Central memory CD4-positive, alpha-beta T cell (primary cell): ENCODE measurements around the gene NBEAL2.
A peak's percentile ranks its signal among the peaks of the same experiment; 100 is the strongest.

Source experiments
- DNase-seq: peaks from one replicate; pipeline ENCODE4 v3.0.0; 2022

NBEAL2 gene

DNA sequence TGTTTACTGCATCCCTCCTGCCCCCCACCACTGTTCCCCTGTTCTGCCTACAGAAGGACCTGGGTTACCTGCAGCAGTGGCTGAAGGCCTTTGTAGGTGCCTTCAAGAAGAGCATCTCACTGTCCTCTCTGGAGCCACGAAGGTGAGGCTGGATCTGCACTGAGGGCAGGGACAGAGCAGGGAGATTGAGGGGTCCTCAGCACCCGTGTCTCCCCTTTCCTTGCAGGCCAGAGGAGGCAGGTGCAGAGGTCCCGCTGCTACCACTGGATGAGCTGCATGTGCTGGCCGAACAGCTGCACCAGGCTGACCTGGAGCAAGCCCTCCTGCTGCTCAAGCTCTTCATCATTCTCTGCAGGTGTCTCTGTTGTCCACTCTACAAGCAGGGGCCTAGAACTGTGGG, 9.2 kb downstream of the NBEAL2 start:
- no peak for DNase-seq

GRCh38 chr3:46989146-46989810, 9.8 kb downstream of the NBEAL2 start:
- DNase-seq = no peak

GRCh38 chr3:46990573-46991374, 11.3 kb downstream of the NBEAL2 start:
- no peak for DNase-seq

DNA sequence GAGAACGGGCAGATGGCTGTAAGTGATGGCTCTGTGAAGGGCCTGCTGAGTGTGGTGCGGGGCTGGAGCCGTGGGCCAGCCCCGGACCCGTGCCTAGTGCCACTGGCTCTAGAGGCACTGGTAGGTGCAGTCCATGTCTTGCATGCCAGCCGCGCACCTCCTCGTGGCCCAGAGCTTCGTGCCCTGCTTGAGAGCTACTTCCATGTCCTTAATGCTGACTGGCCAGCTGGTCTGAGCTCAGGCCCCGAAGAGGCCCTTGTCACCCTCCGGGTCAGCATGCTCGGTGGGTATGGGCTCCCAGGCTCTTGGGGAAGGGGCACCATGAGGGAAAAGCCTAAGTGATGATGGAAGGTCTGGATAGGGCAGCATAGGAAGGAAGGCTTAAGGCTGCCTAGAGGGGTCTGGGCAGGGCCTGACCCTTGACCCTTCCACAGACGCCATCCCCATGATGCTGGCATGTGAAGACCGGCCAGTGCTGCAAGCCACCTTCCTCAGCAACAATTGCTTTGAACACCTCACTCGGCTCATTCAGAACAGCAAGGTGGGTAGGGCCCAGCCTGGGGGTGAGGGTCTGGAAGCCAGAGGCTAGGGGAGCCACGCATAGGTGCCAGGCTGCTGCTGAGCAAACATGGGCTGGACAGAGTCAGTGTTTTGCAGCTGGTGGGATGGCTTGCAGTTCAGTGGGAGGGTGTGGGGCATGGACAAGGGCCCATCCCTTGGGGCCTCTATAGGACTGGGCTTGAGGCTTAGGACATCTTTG, 12.1 kb downstream of the NBEAL2 start:
- no peak for DNase-seq

DNA sequence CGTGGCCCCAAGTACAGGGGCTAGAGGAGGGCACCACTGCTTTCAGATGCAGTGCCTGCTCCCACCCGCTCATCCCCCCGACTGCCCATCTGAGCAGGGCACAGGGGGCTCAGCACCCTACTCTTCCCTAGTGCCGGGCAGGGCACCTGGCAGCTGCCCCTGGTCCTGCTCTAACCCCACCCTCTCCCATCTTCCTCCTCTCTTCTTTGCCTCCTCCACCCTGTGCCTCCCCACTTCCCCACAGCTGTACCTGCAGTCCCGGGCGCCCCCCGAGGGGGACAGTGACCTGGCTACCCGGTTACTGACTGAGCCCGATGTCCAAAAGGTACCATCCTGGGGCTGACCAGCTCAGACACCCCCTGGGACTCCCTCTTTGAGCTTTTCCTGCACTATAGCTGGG, 12.8 kb downstream of the NBEAL2 start:
- no peak for DNase-seq

GRCh38 chr3:46993292-46993691, 13.8 kb downstream of the NBEAL2 start:
- DNase-seq = no peak

- DNase-seq = no peak
These were observed 14.5 kb downstream of the NBEAL2 start for GRCh38 chr3:46993986-46994385.

DNA sequence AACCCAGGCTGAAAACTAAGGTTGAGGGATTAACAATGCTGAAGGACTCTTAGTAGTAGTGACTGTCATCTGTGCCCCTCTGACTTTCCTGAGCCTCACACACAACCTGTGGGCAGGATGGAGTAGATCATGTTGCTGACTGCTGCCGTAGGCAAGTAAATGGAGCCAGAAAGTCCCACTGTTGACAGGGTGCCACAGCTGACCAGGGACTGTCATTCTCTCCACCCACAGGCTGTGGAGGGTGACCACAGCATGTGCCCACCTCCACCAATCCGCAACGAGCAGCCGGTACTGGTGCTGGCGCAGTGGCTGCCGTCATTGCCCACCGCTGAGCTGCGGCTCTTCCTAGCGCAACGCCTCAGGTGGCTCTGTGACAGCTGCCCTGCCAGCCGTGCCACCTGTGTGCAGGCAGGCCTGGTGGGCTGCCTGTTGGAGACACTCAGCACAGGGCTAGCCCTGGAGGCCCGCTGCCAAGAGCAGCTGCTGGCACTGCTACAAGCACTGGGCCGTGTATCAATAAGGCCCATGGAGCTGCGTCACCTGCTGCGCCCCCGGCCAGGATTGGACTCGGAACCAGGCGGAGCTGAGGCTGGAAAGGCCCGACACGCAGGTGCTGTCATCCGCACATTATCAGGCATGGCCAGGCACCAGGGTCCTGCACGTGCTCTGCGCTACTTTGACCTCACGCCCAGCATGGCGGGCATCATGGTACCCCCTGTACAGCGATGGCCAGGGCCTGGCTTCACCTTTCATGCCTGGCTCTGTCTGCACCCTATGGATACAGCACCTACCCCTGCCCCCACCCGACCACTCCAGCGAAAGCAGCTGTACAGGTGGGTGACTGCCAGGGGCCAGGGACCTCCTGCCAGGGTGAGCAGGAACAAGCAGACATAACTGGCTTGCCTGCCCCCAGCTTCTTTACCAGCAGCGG, 15.6 kb downstream of the NBEAL2 start:
- DNase-seq = no peak

DNA sequence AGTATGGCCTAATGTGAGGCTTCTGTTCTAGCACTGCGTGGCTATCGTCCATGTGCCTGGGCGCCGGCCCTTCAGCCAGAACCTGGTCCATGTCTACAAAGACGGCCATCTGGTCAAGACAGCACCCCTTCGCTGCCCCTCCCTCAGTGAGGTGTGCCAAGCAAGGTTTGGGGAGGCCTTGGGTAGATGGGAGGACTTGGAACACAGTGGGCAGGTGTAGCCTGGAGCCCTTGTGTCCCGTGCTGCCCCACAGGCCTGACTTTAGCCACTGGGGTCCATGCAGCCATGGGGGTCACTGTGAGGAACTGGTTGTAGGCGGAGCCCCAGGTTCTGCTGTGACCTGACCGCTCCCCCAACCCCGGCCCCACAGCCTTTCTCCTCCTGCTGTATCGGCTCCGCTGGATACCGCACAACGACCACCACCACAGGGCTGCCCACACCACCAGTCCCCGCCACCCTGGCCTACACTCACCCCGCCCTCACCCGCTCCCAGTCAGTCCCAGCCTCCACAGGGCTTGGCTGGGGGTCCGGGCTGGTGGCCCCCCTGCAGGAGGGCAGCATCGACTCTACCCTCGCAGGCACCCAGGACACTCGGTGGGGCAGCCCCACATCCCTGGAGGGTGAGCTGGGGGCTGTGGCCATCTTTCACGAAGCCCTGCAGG, 16.6 kb downstream of the NBEAL2 start:
- DNase-seq = no peak

DNA sequence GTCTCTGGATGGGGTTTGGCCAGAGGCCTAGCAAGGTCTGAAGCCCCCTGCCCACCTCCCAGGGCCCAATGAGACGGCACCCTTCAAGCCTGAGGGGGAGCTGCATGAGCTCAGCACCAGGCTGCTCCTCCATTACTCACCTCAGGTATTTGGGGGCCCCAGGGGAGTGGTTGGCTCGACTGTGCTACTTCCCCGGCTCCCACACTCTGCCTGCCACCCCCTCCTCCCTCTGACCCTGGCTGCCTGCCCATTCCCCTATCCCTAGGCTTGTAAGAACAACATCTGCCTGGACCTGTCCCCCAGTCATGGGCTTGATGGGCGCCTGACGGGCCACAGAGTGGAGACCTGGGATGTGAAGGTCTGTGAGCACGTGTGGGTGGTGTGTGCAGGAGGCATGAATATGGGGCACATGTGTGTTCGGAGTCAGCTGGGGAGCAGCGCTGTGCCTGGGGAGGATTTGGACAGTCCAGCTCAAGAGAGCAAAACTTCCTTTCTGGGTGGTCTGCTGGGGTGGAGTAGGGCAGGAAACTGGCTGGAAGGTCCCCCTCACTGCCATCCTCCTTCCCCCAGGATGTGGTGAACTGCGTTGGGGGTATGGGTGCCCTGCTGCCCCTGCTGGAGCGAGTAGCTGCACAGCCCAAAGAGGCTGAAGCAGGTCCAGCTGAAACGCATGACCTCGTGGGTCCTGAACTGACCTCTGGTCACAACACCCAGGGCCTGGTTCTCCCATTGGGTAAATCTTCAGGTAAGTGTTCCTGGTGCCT, 17.4 kb downstream of the NBEAL2 start:
- no peak for DNase-seq

DNA sequence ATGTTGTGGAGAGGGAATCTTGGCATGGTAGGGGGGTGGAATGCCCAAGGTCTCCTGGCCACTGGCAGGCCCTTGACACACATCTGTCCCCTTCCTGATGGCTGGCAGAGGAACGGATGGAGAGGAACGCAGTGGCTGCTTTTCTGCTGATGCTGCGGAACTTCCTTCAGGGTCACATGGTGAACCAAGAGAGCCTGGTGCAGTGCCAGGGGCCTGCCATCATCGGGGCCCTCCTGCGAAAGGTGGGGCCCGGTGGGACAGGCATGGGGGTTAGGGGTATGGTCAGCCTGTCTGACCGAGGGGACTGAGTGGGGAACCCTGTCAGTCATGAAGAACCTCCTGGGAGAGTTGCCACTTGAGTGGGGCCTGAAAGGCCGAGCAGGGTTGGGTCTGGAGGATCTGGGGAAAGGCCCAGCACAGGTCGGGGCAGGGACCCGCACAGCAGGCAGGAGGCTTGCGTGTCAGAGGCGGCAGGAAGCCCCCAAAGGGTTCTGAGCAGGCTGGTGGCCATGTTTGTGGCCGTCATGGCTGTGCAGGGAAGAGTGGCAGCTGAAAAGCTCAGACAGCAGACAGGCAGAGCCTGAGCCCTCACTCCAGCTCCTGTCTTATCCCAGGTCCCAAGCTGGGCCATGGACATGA, 18.1 kb downstream of the NBEAL2 start:
- DNase-seq = no peak

- peak; percentile 63 for DNase-seq
These were observed 18.8 kb downstream of the NBEAL2 start for GRCh38 chr3:46998121-46998851.

DNA sequence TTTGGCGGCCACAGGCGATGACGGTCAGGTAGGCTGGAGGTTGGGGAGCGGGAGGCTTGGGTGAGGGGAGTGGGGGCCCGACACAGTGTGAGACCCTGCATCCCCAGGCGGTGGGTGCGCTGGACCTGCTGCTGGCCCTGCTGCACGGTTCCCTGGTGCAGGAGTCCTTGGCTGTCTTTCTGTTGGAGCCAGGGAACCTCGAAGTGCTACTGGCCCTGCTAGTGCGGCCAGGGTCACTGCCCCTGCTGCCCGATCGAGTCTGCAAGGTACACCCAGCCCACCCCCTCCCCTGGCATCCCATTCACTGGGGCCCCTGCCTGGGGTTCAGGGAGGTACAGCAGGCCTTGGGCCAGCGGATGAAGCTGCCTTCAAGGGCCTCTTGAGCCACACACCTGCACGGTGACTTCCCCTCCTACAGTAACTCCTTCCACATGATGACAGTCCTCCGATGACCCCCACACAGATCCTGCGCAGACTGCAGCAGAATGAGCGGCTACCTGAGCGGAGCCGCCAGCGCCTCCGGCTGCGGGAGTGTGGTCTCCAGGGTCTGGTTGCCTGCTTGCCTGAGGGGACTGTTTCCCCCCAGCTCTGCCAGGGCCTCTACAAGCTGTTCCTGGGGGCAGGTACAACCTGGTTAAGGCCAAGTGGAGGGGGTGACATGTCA, 19.5 kb downstream of the NBEAL2 start:
- no peak for DNase-seq

- no peak for DNase-seq
These were observed 20.2 kb downstream of the NBEAL2 start for GRCh38 chr3:46999516-47000197.

DNA sequence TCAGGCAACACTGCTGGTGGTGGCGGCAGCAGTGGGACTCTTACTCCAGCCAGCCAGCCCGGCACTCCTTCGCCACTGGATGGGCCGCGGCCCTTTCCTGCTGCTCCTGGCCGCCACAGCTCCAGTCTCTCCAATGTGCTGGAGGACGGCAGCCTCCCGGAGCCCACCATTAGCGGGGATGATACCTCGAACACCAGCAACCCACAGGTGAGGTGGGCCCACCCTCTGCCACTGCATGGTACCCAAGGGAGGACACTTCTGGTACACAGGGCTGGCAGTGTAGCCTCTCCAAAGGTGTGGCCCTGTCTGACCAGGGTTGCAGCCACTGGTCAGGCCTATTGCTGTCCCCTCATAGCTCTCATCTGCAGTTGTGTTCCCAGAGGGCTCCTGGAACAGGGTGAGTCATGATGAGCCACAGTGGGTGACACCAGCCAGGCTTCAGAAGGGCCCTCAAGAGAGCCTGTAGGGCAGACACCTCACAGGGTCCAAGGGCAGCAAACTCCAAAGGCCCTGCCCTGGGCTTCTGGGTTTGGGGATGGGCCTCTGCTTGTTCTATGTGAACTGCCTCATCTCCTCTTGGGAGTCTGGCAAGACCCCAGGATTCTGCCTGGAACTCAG, 20.8 kb downstream of the NBEAL2 start:
- DNase-seq = no peak

GRCh38 chr3:47000922-47001730, 21.7 kb downstream of the NBEAL2 start:
- no peak for DNase-seq

DNA sequence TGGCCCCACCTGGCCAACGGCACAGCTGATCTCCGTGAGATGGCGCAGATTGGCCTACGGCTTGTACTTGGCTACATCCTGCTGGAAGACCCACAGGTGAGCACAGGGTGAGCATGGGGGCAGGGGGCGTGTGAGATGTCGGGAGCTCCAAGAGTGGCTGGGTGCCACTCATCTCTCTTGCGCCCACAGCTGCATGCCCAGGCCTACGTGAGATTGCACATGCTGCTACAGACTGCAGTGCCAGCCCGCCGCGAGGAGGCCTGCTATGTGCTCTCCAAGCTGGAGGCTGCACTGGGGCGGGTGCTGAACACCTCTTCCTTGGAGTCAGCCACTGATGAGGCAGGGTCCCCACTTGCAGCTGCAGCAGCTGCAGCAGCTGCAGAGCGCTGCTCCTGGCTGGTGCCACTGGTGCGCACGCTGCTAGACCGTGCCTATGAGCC, 22.3 kb downstream of the NBEAL2 start:
- DNase-seq = no peak
